GM12875 (cell line): ENCODE measurements around the gene BMP7.

ENCODE experiments used
- H3K4me3 ChIP-seq: one replicate; pipeline ENCODE4 v1.5.1; 2011; ENCODE audit warnings: low read depth, low read length, control low read depth
- CTCF ChIP-seq: IDR thresholded peaks from 2 replicates; pipeline ENCODE4 v1.5.1; 2011; ENCODE audit warnings: low read depth, mild to moderate bottlenecking, control low read depth, inconsistent platforms, low read length, moderate library complexity, borderline replicate concordance; ENCODE audit not compliant: insufficient read depth

BMP7 gene

GRCh38 chr20:57188056-57188455 lies 78.4 kb downstream of the BMP7 start:
- no peak for TF ChIP-seq CTCF
- H3K4me3 ChIP-seq, result no peak overlapping the region

GRCh38 chr20:57187068-57187634 lies 79.3 kb downstream of the BMP7 start:
- H3K4me3 ChIP-seq, result no peak overlapping the region
- no peak for TF ChIP-seq CTCF

GRCh38 chr20:57186192-57186591 lies 80.2 kb downstream of the BMP7 start:
- TF ChIP-seq CTCF, result no peak

DNA sequence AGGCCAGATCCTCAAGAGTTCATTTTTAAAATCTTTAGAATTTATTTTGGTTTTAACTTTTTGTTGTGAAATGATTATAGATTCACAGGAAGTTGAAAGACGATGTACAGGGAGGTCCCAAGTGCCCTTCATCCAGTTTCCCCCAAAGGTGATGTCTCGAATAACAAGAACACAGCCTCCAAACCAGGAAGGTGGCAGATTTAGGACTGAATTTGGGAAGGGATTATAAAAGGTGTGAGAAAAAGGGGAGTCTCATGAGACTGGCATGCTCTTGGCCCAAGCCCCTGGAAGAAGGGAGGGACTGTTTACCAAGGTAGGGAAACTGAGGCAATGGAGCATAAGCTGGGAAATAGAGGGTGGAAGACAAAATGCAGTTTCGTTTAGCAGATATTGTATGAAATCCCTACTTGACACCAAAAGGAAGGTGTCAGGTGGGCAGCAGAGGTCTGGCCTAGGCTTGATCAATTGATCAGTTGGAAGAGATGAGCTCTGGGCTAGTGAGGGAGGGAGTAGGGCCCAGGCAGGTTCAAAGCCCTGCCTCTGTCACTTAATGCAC lies 81.2 kb downstream of the BMP7 start:
- no peak overlapping the region for H3K4me3 ChIP-seq
- no peak for TF ChIP-seq CTCF

More at GRCh38 chr20:57186192-57186591, 80.2 kb downstream of the BMP7 start:
- H3K4me3 ChIP-seq, result no peak overlapping the region

DNA sequence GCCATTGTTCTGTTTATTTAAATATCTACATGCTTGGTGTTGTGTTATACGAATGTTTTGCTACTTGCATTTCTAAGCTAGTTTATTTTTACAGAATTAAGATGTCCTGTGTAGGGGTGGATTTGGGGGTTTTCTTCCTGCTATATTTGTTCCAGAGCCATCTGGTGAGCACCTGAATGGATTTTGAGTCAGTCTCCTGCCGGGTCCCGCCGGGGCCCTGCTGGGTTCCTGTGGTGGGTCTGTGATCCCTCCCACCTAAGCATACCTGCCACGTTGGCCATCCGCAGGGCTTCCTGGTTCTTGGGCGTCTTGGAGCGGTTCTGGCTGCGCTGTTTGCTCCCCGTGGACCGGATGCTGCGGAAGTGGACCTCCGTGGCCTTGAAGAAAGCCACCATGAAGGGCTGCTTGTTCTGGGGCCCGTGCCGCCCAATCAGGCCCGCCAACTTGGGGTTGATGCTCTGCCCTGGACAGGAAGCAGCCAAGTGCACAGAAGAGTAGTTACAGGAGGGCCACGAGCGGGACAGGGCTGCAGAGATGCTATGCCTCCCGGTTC lies 82.9 kb downstream of the BMP7 start:
- TF ChIP-seq CTCF, result no peak
- no peak overlapping the region for H3K4me3 ChIP-seq

GRCh38 chr20:57181639-57182038 lies 84.8 kb downstream of the BMP7 start:
- TF ChIP-seq CTCF, result no peak
- H3K4me3 ChIP-seq, result no peak overlapping the region

- TF ChIP-seq CTCF, result no peak
- no peak overlapping the region for H3K4me3 ChIP-seq
Observed at GRCh38 chr20:57180954-57181353, 85.5 kb downstream of the BMP7 start.
